Limb (tissue), 2 donors: ENCODE data around the gene SLC22A13.
"Not testable (repeated sequence)": the region's sequence is repeated elsewhere in the genome, so short reads cannot be mapped to it uniquely, and the experiment has no call there.

Experiments
- DNase-seq, 2 donors: peaks; one replicate each; pipeline ENCODE4 v3.0.0-alpha.2; 2016; ENCODE audit errors: extremely low spot score in 2 of 2

The SLC22A13 gene, protein sequence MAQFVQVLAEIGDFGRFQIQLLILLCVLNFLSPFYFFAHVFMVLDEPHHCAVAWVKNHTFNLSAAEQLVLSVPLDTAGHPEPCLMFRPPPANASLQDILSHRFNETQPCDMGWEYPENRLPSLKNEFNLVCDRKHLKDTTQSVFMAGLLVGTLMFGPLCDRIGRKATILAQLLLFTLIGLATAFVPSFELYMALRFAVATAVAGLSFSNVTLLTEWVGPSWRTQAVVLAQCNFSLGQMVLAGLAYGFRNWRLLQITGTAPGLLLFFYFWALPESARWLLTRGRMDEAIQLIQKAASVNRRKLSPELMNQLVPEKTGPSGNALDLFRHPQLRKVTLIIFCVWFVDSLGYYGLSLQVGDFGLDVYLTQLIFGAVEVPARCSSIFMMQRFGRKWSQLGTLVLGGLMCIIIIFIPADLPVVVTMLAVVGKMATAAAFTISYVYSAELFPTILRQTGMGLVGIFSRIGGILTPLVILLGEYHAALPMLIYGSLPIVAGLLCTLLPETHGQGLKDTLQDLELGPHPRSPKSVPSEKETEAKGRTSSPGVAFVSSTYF

DNA sequence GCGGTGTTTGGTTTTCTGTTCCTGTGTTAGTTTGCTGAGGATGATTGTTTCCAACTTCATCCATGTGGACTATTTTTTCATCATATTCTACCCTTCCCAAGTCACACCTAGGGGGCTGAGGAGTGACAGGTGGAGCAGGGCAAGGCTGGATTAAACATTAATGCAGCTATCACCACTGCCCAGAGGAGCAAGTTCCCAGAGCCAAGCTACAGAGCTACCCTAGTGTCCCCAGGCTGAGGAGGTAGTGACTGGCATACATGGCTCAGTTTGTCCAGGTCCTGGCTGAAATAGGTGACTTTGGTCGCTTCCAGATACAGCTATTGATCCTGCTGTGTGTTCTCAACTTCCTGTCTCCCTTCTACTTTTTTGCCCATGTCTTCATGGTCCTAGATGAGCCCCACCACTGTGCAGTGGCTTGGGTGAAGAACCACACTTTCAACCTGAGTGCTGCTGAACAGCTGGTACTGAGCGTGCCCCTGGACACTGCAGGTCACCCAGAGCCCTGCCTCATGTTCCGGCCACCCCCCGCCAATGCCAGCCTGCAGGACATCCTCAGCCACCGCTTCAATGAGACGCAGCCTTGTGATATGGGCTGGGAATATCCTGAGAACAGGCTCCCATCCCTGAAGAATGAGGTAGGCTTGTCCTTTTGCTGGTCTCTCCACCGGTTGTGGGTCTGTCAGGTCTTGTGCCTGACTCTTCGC, at the start of gene SLC22A13:
TSS of gene SLC22A13 (plus strand) at position 209 of the 704 bp plus-strand sequence. CDS start at position 258, 49 bp downstream.
- DNase-seq, result no peak

DNA sequence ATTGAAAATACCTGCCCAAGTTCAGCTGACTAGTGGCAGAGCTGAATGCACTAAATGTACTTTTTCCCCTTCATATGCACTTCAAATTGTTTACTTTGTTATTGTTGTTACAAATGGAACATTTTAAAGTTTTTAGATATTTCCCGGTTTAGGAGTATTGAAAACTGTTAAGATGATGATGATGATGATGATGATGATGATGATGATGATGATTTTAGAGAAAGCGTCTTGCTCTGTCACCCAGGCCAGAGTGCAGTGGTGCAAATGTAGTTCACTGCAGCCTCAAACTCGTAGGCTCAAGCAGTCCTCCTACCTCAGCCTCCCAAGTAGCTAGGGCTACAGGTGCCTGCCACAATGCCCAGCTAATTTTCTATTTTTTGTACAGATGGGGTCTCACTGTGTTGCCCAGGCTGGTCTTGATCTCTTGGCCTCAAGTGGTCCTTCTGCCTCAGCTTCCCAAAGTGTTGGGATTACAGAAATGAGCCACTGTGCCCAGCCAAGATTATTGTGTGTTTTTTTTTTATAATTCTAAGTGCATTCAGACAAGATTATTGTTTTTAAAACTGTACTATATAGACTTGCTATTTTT, 45.9 kb upstream of the SLC22A13 start:
- no peak for DNase-seq

DNA sequence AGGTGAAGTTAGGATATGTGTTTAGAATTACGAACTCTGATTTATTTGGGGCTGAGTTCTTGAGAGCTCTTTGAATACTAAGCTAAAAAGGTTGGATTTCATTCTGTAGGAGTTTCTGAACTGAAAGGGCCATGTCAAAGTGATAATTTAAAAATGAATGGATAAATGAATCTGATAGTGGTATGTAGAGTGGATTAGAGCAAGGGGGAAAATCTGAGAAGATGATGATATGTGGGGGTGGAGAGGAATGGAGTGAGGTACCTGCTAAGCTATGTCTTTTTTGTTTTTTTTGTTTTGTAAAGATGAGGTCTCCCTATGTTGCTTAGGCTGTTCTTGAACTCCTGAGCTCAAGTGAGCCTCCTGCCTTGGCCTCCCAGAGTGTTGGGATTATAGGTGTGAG, 44.6 kb upstream of the SLC22A13 start:
- no peak for DNase-seq

DNA sequence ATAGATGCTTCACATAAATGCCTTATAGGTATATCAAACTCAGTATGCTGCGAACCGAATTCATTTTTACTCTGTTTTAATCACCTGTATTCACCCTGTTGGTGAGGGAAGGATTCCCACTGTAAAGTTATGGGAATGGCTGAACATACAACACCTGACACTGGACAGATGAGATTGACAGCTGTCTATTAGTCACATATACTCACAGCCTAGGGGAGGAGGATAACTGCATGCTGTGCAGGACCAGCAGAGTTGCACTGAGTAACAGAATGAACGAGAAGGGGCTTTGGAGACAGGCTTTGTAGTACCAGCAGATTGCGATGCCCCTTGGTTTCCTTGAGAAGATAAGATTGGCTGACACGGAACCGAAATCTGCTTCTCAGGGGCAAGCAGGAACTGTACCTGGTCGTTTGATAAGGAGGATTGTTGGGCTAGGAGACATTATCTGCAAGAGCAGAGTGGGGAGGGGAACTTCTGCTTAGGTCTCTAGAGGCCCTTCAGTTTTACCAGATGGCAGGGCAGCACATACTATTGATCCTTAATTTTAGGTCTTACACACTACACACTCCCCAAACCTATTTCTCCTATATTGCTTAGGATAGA, 43.5 kb upstream of the SLC22A13 start:
- no peak for DNase-seq

DNA sequence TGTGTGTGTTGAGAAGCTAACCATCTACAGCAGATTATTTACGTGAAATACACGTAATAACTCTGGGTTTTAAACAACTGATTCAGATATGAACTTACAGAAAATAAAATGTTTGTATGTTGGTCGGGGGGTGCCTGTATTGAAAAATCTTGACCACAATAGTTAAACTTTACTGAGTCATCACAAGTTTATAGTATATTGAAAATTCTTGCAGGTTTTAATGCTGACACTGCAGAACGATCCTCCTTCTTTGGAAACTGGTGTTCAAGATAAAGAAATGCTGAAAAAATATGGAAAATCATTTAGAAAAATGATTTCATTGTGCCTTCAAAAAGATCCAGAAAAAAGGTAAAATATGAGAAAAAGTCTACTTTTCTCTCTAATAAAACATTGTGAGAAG, 41.3 kb upstream of the SLC22A13 start:
- no peak for DNase-seq

DNA sequence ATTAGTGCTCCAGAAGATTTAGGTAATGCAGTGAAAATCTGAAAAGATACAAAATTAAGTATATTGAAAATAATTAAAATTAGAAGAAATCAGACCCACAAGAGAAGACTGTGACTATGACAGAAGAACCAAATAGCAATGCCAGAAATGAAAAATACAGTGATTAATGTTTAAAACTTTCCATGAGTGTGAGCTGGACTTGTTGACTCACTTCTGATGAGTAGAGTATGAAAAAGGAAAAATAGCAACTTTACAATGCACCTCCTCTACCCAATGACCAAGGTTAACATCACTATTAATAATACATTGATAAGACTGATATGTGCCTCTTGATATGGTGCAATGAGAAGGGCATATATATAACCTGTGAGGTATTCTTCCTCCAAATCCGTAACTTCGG, 39.3 kb upstream of the SLC22A13 start:
- DNase-seq, result no peak

DNA sequence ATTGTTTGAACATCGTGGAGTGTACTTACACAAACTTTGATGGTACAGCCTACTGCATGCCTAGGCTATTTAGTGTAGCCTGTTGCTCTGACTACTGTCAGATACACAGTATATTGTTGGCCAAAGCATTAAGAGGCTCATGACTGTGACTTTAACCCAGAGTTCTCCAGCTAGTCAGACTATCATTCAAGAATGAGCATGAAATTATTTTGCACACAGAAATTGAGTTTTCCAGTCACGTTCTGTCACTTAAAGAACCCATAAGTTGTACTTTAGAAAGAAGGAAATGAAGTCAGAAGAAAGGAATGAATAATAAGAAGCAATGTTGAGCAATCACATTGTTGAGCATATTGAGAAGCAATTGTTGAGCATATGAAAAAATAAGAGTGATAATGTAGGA, 37.6 kb upstream of the SLC22A13 start:
- DNase-seq, result peak in 1 of 2 donors; percentile 8

DNA sequence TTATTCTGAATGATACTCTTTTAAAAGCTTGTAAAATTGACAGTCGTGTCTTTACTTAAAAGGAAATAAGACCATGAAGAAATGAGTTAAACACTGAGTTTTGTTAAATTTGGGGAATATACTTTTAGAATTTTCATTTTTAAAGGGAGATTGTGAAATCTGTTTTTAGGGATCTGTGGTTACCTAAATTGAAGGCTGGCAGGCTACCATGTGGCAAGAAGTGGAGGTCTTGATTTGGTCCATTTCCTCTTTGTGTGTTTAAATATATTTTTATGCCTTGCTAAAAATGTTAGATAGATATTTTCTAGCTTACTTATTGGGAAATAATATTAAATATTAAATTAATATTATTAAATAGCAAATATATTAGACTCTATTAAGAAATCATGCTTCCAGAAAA, 36.6 kb upstream of the SLC22A13 start:
- DNase-seq, result no peak

DNA sequence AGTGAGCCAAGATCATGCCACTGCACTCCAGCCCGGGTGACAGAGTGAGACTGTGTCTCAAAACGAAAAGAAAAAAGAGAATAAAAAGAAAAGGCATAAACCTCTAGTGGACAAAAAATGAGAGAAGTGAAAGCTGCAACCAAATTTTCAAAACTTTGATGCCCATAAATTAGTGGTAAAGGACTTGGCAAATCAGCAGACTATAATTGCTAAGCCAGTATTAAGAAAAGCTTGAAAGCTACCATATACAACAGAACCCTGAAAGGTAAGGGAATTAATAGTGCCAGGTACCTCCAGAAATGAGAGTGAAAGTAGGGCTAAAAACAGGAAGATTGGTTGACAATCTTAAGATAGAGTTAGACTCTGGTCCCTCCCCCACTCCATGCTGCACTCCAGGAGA, 32.9 kb upstream of the SLC22A13 start:
- no peak for DNase-seq

DNA sequence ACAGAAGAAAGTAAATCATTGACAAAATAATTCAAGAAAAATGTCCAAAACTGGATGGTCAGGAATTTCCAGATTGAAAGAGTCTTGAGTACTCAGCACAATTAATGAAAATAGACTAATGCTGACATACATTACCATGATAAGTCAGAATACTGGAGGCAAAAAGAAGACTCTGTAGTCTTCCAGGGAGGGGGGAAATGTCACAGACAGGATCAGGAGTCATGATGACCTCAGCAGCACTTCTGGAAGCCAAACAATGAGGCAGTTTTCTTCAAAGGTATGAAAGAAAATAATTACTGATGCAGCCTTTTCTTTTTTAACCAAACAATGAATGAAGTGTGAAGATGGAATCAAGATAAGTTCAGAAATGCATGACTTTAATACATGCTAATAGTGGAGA, 30.1 kb upstream of the SLC22A13 start:
- DNase-seq, result no peak

DNA sequence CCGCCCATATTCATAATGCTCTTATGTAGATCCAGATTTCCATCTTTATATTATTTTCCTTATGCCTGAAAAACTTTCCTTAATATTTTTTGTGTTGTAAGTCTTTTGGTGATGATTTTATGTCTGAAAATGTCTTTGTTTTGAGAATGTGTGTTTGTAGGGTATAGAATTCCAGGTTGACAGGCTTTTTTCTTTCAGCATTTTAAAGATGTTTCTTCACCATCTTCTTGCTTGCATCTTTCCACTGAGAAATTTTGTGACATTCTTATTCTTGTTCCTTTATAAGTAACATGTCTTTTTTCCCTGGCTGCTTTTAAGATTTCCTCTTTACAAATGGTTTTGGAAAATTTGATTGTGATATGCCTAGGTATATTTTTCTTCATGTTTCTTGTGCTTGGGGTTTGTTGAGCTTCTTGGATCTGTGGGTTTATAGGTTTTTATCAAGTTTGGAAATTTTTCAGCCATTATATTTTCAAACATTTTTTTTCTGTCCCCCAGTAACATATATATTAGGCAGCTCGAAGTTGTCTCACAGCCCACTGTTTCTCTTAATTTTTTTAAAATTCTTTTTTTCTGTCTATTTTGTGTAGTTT, 27.1 kb upstream of the SLC22A13 start:
- DNase-seq, result no peak

DNA sequence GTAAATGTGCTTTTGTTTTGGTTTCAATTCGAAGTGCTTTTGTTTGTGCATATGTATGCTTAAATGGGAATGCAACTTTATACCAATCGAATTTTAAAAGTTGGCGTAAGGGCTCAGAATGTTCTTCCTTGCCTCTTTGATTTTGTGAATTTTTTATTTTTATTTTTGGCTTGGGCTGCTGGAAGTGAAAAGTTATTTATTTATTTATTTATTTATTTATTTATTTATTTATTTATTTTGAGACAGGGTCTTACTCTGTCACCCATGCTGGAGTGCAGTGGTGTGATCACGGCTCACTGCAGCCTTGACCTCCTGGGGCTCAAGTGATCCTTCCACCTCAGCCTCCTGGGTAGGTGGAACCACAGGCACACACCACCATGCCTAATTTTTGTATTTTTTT, 22.8 kb upstream of the SLC22A13 start:
- not testable (repeated sequence) for DNase-seq

DNA sequence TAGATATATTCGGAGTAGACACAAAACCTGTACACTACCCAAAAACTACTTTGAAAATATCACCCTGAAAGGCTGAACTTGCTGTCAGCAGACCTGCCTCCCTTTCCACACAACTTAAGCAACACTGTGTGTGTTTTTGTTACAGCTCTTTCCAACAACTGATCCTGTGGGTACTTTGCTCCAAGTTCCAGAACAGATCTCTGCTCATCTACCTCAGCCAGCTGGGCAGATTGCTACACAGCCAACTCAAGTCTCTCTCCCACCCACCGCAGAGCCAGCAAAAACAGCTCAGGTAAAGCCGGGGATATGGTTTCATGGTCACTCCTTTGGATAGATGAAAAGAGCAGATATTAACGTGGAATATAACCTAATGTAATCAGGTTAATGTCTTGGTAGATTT, 19.7 kb upstream of the SLC22A13 start:
- DNase-seq, result no peak

DNA sequence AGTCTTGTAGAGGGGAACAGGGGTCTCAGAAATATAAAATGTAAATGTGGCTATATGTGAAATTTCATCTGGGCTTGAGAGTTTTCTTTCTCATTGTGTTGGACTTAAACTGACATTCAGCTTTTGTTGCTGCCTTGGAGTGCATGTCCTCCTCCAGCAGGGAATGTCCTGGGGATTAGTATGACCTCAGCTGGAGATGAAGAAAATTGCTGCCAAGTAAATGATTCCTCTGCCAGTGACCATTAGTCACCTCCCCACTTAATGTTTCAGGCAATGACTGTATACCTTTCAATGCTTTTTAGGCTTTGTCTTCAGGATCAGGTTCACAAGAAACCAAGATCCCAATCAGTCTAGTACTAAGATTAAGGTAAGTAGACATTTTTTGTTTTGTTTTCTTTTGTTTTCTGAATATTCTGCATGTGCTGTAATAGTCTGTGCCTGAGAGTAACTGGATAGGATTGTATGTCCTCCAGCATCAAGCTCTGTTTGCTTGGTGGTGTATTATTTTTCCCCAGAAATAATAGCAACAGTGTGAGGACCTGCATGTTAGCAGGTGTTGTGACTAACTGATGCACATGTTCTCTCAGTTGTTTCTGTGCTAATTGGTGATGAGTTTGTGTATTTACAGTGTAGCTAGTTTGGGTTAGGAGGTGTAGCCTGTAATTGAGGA, 18.1 kb upstream of the SLC22A13 start:
- peak in 1 of 2 donors; percentile 40 for DNase-seq

DNA sequence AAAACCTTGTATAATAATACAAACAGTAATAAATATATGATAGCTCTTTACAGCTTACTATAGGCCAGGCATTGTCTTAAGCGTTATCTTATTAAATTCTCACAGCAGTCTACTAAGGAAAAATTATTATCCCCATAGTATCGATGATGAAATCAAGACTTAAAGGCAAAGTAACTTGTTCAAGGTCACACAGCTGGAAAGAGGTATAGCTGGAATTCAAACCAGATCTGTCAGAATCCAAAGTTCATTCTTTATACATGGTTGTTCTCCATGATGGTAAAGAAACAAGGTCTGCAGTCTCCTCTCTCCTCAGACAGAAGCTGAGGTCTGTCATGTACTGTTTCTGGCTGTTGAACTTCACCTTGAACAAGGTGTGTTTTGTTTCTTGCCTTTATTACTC, 15.4 kb upstream of the SLC22A13 start:
- DNase-seq, result no peak

DNA sequence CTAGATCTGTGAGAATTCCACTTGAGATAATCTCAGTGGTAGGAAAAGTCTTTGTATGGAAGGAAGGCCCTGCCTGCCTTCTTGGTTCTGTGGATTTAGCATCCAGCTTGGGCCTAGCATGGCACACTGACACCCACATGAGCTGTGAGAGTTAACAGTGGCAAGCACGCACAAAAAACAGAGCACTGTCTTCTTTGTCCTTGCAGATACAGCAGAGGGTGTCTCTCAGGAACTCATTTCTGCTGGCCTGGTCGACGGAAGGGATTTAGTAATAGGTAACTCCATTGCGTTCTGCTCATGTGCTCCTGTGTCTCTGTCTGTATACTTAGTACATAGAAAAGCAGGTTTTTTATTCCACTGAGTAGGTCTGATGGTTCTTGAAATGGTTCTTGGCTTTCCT, 14.4 kb upstream of the SLC22A13 start:
- DNase-seq, result no peak

DNA sequence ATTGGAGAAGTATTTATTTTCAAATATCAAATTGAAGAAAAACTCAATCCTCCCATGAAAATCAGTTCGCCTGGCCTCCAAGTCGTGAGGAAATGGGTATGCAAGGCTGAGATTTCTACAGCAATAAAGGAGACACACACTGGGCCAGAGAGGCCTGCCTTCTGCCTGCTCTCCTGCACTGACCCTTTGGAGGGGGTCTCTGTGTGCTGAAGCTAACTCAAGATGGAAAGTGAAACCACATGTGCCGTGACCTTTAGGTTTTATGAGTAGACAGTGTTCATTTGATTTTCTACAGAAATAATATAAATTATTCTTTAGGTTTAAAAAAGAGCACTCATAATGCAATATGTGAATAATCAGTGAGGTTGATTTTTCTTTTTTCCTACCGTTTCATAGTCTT, 11.9 kb upstream of the SLC22A13 start:
- no peak for DNase-seq

DNA sequence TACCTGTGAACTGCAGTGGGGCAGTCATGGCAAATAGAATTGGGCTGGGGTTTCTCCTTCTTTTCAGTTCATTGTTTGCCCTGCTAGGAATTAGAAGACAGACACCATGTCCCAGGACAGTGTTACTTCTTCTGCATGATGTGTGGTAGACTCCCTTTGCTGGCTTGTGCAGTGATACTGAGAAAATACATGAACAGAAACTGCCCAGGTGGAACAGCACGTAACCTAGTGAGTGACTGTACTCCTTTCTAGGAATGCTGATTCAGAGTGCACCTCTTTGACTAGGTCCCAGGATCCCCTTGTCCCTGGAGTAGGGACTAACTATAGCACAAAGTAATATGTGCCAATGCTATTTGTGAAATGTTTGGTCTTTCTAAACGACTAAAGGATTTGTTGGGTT, 10.7 kb upstream of the SLC22A13 start:
- DNase-seq, result no peak

DNA sequence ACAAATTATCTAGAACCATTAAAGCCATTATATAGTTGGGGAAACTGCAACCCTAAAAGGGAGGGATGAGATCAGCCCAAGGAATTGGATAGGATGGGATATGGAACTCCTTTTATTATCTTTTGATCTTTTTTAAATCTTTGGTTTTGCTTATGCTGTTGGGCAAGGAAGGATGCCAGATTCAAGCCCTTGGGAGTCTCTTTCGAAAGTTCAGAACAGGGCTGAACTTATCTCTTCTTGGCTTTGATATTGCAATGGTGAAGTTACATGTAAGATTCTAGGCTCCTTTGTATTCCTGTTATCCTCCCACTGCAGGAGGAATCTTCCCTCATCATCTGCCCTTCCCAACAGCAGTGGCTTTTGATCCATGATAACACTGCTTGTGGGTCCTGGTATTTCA, 10.0 kb upstream of the SLC22A13 start:
- DNase-seq, result no peak

DNA sequence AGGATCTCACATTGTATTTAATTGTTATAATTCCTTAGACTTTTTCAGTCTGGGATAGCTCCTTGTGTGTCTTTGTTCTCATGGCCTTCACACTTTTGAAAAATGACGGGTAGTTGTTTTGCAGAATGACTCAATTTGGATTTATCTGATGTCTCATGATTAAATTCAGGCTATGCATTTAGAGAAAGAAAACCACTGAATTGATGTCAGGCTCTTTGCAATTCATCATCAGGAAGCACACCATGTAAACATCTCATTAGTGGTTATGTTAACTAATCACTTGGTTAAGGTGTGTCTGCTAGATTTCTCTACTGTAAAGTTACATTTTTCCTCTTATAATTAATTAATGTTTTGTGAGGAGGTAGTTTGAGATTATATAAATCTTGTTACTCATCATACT, 8.0 kb upstream of the SLC22A13 start:
- no peak for DNase-seq

DNA sequence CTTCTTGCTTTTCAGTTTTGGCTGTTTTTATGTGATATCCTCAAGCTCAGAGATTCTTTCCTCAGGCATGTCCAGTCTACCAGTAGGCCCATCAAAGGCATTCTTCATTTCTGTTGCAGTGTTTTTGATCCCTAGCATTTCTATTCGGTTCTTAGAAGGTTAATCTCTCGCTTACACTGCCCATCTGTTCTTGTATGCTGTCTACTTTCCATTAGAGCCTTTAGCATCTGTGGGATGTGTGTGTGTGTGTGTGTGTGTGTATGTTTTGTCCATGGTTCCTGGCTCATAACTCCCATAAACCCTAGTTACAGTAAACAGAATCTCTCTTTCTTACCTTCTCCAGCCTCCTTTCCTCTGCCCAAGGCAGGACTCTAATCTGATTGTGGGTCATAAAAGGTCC, 5.1 kb upstream of the SLC22A13 start:
- DNase-seq, result no peak
